ENCODE results near the gene STARD5. TPM values are rescaled to one million over a fixed set of nuclear protein-coding genes. Genes with fewer than 3 reads are reported as not detected.

The STARD5 gene
- total RNA-seq, 1 experiment from 2014 or later, result 1.9 TPM

- no peaks in the 10 kb centered on the region for H3K36me3 Mint-ChIP-seq (ENCODE audit: insufficient read depth, unreplicated experiment)
- TF ChIP-seq CTCF (IDR thresholded peaks at IDR 0.05; ENCODE audit: unreplicated experiment), result no peak
- H3K4me1 Mint-ChIP-seq (ENCODE audit: low read depth, unreplicated experiment), result peaks cover 10% of the 10 kb centered on the region
- CTCF ChIA-PET, result interaction anchor here (1.2 kb wide), 1 partner anchor 47 kb away, joined by 5 read pairs; no protein-coding TSS in a partner anchor
- H3K27me3 Mint-ChIP-seq (ENCODE audit: unreplicated experiment), result no peaks in the 10 kb centered on the region
- peak overlapping the region; percentile 15 for H3K4me3 Mint-ChIP-seq (ENCODE audit: low read depth, unreplicated experiment)
- intact Hi-C loops (cut with micrococcal nuclease; ENCODE audit: unreplicated experiment), result no loop called here
- DNase-seq, result peak; percentile 67
- no peak overlapping the region for H3K27ac Mint-ChIP-seq (ENCODE audit: unreplicated experiment)
- no TSS peak for BruUV-seq (replicated peaks)
- H3K9me3 Mint-ChIP-seq (ENCODE audit: low read depth, unreplicated experiment), result no peaks in the 10 kb centered on the region
Measured at GRCh38 chr15:81312790-81313543, 11.0 kb downstream of the STARD5 start.

- H3K27me3 Mint-ChIP-seq (ENCODE audit: unreplicated experiment), result peaks cover 4% of the 10 kb centered on the region
- H3K36me3 Mint-ChIP-seq (ENCODE audit: insufficient read depth, unreplicated experiment), result no peaks in the 10 kb centered on the region
- intact Hi-C loops (cut with micrococcal nuclease; ENCODE audit: unreplicated experiment), result no loop called here
- no peak overlapping the region for H3K4me3 Mint-ChIP-seq (ENCODE audit: low read depth, unreplicated experiment)
- CTCF ChIA-PET, result no interaction called here
- H3K4me1 Mint-ChIP-seq (ENCODE audit: low read depth, unreplicated experiment), result peaks cover 10% of the 10 kb centered on the region
- no peak overlapping the region for H3K27ac Mint-ChIP-seq (ENCODE audit: unreplicated experiment)
- no TSS peak for BruUV-seq (replicated peaks)
- DNase-seq, result no peak
- no peaks in the 10 kb centered on the region for H3K9me3 Mint-ChIP-seq (ENCODE audit: low read depth, unreplicated experiment)
- TF ChIP-seq CTCF (IDR thresholded peaks at IDR 0.05; ENCODE audit: unreplicated experiment), result no peak
Measured at GRCh38 chr15:81311752-81312464, 12.0 kb downstream of the STARD5 start.

- no peak overlapping the region for H3K4me3 Mint-ChIP-seq (ENCODE audit: low read depth, unreplicated experiment)
- CTCF ChIA-PET, result interaction anchor here (2.1 kb wide), 1 partner anchor 45 kb away, joined by 8 read pairs; no protein-coding TSS in a partner anchor
- peaks cover 10% of the 10 kb centered on the region for H3K4me1 Mint-ChIP-seq (ENCODE audit: low read depth, unreplicated experiment)
- intact Hi-C loops (cut with micrococcal nuclease; ENCODE audit: unreplicated experiment), result no loop called here
- DNase-seq, result no peak
- H3K36me3 Mint-ChIP-seq (ENCODE audit: insufficient read depth, unreplicated experiment), result no peaks in the 10 kb centered on the region
- no TSS peak for BruUV-seq (replicated peaks)
- no peaks in the 10 kb centered on the region for H3K9me3 Mint-ChIP-seq (ENCODE audit: low read depth, unreplicated experiment)
- TF ChIP-seq CTCF (IDR thresholded peaks at IDR 0.05; ENCODE audit: unreplicated experiment), result no peak
- peaks cover 14% of the 10 kb centered on the region for H3K27me3 Mint-ChIP-seq (ENCODE audit: unreplicated experiment)
- H3K27ac Mint-ChIP-seq (ENCODE audit: unreplicated experiment), result no peak overlapping the region
Measured at GRCh38 chr15:81310480-81310879, 13.5 kb downstream of the STARD5 start.

GRCh38 chr15:81309647-81310450 lies 14.1 kb downstream of the STARD5 start:
- intact Hi-C loops (cut with micrococcal nuclease; ENCODE audit: unreplicated experiment), result no loop called here
- no TSS peak for BruUV-seq (replicated peaks)
- no peaks in the 10 kb centered on the region for H3K36me3 Mint-ChIP-seq (ENCODE audit: insufficient read depth, unreplicated experiment)
- DNase-seq, result no peak
- peaks cover 10% of the 10 kb centered on the region for H3K4me1 Mint-ChIP-seq (ENCODE audit: low read depth, unreplicated experiment)
- peaks cover 18% of the 10 kb centered on the region for H3K27me3 Mint-ChIP-seq (ENCODE audit: unreplicated experiment)
- CTCF ChIA-PET, result interaction anchor here (2.1 kb wide), 1 partner anchor 44 kb away, joined by 8 read pairs; no protein-coding TSS in a partner anchor
- no peak for TF ChIP-seq CTCF (IDR thresholded peaks at IDR 0.05; ENCODE audit: unreplicated experiment)
- no peak overlapping the region for H3K4me3 Mint-ChIP-seq (ENCODE audit: low read depth, unreplicated experiment)
- no peaks in the 10 kb centered on the region for H3K9me3 Mint-ChIP-seq (ENCODE audit: low read depth, unreplicated experiment)
- no peak overlapping the region for H3K27ac Mint-ChIP-seq (ENCODE audit: unreplicated experiment)

Measured in Calu3 (cell line).